HG03159 (cell line): ENCODE data around the gene ROR2.

Experiments
- ATAC-seq: cut with Tn5 transposase; IDR thresholded peaks from one replicate; pipeline ENCODE4 v1.9.1; 2021; ENCODE audit warnings: mild to moderate bottlenecking, moderate library complexity; ENCODE audit not compliant: unreplicated experiment

ROR2 gene

DNA sequence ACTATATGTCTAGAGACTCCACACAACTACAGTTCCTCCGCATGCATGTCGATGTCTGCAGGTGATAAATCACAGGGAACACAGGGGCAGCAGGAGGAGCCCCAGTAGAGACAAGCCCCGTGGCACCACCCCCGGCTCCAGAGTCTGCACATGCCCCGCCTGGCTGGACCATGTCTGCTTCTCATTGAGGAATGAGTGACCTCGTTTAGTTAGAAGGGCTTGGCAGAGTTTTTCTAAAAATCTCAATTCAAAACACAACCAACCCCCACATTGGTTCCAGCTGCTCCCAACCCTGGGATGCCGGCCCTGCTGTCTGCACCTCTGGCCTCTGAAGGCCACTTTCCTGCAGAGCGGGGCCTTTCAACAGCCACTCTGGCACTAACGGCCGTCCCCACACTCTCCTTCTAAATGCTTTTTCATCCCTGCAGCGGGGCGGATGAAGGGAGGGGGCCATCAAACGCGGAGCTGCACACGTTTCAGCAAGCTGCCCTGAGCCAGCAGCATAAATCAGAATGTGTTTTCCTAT lies 106.3 kb downstream of the ROR2 start:
- ATAC-seq = no peak

DNA sequence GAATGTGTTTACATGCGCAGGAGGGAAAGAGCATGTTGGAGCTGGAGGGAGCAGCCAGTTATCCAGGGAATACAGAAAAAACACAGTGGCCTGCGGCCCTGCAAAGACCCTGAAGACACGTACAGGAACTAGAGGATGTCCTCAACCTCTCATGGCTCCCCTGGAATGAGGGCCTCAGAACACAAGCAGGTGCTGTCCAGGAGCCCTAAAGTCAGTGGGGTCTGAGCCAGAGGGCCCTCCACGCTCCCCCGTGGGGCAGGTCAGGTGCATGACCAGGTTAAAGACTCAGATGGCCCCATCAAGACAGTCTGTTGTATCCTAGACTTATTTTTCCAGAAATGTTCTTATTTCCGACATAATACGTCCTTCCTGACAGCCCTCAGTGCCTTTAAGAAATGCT lies 106.9 kb downstream of the ROR2 start:
- ATAC-seq = no peak

DNA sequence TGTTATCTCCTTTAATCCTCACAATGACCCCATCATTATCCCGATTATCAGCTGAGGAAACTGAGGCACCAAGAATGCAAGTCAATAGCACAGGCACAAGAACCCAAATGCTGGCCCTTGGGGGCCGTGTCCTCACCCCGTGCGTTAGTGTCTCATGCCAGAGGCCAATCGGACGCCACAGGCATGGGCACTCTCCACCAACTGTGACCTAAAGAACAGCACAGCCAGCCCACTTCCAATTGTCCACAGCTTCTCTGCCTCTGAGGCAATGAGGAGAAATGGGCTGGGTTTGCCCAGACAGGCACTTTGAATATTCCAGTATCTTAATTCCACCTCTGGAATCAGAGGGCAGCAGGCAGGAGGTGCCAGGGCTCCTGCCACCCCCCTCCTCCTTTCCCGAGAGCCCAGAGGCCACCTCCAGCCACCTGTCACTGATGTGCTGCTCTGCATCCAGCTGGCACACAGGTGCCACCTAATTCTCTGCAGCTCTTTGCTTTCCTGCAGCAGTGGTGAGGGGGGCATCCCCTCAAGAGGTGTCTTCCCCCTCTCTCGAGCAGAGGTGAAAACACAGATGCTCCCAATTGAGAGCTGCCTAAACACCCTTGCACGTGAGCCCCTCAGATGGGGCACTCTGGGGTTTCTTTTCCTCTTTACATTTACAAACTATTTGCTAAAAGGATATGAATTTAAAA lies 107.5 kb downstream of the ROR2 start:
- no peak for ATAC-seq

DNA sequence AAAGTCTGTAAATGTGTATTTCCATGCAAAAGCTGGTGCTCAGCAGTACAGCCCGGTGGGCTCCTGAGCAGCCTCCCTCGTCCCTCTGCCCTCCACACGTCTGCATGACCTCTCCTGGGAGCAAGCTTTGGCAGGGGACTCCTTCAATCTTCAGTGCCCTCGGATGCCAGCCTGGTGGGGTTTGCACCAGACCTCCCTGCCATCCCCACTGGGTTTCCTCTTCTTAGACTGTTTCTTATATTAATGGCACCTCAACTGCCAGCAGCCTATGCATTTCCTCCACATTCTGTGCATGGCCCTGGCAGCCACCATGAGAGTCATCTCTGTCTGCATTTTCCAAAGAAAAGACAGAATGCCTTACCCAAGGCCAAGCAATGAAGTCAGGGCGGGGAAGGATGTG lies 108.4 kb downstream of the ROR2 start:
- ATAC-seq = no peak

DNA sequence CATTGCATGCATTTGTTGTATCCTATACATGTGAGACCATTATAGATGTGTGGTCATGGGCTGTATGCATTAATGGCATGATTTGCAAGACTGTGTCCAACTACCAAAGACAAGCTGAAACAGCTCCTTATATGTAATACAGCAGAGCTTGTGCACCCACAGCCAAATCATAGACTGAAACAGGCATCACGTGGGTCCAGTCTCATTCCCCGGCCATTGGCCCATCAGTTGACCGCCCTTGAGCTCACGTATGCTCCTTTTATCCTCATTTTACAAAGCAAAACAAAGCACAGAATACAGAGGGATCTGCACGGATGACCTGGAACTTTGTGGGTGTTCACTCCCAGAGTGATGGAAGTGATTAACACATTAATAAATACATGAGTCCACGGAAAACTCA lies 109.1 kb downstream of the ROR2 start:
- ATAC-seq = no peak

DNA sequence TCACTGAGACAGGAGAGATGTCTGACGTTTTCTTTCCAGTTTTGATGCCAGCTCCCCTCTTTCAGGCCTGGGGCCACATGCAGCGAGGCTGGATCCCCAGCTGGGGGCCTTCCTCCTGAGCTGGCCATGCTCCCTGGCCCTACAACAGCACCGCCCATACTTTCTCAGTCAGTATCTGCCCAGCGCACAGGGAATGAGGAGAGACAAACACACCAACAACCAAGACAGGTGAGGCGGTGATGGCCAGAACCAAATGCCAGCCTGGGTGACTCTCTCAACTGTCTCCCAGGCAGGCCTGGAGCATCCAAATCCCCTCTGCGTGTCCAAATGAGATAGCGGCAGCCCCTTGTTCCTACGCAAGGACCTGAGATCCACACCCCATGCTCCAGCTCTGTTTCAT lies 109.6 kb downstream of the ROR2 start:
- ATAC-seq = no peak

DNA sequence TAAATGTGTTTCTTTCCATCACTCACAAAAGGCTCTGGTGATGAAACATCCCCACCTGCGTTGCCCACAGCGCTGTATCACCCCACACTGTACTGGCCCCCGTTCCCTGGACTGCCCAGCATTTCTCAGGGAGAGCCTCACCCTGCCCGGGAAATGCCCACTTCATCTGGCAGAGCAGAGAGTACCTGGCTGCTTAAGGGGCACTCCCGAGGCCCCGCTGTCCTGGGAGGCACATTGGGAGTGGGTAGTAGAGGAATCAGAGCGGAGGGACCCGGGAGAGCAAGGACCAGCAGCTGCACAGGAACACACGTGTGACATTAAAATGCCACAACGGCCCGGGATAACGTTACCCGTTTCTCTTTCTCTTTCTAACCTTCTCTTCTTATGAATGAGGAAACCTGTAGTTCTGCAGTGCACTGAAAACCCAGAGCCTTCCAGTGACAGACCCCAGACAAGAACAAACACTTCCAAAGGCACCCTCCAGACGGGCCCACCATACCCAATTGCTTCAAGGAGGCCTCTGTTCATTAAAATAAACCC lies 110.0 kb downstream of the ROR2 start:
- ATAC-seq = no peak

DNA sequence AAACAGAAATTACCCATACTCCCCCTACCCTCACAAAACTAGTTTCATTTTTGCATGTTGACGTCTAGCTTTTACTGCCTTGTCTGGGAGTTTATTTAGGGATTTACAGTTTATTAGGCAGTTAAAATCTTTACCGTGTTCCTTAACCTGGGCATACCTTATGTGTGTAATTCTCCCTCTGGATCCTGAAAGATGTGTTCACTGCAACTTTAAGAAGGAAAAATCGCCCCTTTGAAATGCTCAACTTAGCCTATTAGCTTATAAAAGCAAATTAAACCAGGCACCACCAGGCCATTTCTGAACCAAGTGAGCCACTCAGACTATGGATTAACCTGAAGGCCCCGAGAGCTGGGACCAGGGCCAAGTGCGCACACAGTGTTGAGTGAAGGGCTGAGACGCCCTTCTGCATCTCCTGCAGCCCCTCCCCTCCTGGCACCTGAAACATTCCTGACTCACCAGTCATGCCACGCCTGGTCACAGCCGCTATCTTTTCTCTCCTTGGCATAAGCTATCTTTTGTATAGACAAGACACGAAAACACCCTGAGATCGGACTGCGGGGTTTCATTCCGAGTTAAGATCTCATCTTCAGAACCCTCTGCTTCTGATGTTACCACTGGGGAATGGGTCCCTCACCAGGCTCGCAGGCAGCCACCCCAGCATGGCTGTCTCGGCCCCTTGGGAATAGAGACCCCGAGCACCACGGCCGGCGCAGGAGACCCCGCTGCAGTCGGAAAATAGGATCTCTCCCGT lies 111.9 kb downstream of the ROR2 start:
- no peak for ATAC-seq

DNA sequence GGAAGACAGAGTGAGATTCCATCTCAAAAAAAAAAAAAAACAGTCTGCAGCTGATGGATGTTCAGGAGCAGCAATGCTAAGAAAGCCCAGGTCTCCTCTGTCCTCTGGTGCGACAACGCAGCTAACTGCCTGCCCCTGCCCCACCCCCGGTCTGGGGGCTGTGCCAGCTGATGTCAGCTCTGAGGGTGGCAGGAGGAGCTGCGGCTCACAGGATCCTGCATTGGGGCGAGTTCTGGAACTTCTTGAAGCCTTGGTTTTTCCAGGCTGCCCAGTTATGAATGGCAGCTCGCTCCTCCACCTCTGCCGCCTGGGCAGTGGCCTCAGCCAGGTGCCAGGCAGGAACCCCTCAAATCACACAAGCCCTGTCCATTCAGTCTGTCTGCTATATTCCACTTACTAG lies 113.5 kb downstream of the ROR2 start:
- no peak for ATAC-seq

DNA sequence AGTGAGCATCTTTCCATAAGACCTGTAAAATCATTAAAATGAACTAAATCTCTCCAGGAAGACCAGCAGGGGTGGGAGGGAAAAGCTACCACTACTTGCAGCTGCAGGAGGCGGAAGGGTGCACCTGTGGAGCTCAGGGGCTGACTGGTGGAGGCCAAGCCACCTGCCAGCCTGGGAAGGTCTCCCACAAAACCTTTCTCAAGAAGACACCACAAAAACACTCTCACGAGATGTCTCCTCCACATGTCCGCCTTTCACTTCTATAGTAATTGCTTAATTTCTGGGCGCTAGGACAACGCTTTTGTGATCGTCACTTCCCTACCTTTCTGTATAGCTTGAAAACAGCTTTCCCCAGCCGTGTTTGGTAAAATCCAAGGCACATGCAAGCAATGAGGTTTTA lies 114.4 kb downstream of the ROR2 start:
- no peak for ATAC-seq

DNA sequence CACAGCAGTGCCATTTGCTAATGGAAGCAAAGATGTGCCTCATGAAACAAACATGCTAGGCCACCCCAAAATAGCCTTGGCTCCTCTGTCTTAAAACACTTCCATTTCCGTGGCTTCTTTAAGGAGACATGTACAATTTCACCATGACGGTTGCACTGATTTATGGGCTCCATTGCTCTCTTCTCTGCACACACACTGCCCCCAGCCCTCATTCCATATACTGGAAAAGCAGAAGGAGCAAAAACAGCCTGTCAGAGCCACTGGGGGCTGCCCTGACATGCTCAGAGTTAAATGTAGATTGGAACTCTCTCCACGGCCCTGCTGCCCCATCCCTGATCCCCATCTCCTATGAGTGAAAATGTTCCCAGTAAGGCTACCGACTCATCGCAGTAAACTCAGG lies 114.8 kb downstream of the ROR2 start:
- ATAC-seq = no peak

DNA sequence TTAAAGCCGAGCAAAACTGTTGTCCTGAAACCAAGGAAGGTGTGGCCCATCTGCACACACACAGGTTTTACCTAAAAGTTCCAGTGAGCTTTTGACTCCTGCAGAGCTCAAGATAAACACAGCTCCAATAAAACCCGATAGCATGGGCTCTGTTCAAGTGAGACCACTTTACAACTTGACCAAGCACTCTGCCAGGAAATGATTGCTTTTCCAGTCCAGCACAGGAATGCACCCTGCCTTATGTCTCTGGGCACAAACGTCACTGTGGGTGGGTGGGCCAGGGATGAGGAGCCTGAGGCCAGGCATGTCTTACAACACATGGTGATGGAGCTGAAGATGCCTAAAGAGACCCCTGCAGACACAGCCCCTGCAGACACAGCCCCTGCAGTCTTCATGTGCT lies 115.3 kb downstream of the ROR2 start:
- no peak for ATAC-seq

DNA sequence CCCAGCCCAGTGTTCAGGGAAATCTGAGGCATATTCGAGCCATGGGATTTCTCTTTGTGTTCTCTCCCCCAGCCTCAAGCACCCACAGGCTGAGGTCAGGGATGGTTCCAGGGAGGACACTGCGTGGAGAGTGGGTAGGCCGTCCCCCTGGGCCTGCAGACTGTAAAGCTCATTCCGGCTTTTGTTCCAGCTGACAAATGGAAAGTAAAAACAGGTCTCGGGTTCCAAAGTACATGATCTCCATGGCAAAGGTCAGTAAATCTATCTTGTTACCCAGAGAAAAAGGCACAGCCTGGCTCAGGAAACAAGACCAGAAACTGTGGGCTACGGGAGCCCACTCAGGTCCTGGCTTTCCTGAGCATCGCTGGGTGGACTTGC lies 116.2 kb downstream of the ROR2 start:
- ATAC-seq = no peak

DNA sequence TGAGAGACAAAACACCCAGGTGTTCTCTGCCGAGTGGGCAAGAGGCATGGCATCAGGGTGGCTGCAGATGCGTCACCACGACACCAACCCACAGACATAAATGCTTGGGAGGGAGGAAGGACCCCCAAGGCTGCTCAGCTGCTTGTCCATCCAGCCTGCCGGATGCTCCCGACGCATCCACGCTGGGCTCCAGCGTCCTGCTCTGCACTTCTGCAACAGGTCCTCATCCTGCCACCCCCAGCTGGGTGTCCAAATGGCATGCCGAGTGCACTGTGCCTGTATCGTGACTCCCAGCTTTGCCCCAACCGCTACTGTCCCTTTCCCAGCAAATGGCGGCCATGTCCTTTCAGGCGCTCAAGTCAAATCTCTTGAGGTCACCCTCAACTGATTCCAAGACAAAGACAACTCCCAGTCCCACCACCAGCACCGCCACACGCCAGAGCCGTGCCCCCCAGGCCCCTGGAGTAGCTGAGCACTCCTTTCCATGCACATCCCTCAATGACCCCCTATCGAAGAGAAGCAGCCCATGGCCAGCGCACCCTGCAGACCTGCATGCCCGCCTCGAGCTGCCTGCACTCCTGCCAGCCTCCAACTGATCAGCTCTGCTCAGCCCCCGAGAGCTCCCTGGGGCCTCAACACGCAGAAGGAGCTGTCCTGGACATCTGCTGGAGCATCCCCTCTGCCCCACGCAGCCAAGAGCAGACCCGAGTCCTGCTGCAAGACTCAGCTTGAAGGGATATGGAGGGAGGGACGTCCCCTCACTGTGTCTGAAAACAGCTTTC lies 116.7 kb downstream of the ROR2 start:
- no peak for ATAC-seq

DNA sequence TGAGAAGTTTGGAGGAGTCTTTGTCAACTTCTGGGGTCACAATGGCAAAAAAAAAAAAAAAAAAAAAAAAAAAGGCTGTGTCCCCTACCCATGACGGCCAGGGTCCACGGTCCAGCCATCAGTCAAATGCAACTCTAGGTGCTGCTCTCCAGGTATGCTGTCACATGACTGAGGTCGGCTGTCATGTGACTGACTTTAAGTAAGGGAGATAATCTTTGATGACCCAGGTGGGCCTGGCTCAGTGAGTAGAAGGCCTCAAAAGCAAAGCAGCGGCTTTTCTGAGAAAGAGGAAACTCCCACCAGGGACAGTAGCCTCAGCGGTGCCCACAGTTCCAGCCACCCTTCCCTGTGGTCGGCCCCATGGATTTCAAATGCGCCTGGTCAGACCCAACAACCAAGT lies 117.7 kb downstream of the ROR2 start:
- no peak for ATAC-seq

DNA sequence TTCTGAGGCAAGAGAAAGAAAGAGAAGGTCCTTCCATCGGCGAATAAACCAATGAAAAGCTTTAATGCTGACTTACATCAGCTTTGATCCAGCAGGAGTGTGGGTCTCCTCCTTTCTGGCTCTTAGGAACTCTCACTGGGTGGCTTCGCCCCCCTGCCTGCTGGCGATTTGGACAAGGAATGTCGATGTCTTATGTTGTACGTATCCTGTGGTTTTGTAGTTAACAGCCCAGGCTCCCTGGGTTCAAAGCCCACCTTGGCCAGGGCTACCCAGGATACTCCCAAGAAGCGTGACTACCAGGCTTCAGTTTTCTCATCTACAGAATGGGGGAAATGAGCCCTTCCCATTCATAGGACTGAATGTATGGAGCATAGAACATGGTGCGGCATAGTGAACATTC lies 124.2 kb downstream of the ROR2 start:
- no peak for ATAC-seq

DNA sequence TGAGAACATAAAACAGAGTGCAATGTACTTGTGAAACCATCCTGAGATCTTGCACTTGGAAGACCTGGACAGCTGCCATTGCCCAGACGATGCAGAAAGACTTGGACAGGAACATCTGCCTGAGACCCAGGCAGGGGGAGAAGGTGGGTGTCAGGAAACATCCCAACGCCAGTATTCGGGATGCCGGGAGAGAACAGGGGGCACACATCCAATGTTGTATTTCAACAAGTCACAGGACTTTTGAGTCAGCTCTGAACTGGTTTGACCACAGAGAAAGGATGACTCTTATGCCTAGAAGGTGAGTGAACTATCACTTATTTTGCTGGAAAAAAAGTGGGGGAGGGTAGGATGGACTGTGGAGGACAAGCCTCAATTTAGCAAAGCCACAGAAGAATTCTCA lies 124.6 kb downstream of the ROR2 start:
- ATAC-seq = no peak

DNA sequence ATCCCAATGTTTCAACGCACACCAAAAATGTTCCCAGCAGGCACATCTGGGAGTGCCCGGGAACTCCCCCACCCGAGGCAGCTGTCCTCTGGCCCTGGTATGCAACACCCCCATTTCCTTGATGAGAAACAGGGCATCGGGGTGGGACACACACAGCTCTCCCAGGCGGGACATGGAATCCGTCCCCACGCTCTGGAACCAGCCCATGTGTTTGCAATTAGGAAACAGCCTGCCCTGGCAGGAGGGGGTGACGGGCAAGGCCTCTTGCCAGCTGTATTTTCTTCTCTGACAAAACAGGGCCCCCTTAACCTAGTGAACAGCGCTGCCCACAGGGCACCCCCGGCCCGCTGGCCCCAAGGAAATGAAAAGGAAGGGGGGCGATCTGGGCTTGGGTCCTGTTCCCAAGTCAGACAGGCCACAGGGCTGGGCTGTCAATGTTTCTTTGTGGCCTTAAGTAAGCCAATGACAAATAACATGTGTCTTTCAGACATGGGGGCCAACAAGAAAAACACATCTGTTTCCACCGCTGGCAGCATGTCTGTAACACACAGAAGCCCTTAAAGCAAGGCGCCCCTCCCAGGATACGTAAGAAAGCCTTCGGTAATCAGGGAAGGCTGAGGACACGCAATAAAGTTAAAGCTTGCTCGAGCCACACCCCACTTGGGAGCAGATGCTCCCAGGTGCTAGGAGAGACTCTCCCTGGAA lies 125.3 kb downstream of the ROR2 start:
- ATAC-seq = no peak

DNA sequence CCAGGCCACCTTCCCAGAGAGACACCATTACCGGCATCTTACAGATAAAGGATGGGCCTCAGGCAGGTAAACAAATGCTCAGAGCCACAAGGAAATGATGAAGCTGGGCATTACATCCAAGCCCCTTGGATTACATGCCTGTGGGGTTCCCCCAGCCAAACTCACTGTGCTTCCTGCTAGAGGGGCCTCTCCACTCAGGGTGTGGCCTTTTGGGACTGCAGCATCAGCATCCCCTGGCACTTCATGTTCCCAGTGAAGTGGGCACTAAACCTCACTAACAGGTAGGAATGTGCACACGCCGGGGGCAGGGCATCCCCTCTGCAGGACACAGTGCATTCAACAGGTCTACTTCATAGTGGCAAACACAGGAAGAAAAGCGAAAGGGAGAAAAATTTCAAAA lies 125.9 kb downstream of the ROR2 start:
- ATAC-seq = no peak

DNA sequence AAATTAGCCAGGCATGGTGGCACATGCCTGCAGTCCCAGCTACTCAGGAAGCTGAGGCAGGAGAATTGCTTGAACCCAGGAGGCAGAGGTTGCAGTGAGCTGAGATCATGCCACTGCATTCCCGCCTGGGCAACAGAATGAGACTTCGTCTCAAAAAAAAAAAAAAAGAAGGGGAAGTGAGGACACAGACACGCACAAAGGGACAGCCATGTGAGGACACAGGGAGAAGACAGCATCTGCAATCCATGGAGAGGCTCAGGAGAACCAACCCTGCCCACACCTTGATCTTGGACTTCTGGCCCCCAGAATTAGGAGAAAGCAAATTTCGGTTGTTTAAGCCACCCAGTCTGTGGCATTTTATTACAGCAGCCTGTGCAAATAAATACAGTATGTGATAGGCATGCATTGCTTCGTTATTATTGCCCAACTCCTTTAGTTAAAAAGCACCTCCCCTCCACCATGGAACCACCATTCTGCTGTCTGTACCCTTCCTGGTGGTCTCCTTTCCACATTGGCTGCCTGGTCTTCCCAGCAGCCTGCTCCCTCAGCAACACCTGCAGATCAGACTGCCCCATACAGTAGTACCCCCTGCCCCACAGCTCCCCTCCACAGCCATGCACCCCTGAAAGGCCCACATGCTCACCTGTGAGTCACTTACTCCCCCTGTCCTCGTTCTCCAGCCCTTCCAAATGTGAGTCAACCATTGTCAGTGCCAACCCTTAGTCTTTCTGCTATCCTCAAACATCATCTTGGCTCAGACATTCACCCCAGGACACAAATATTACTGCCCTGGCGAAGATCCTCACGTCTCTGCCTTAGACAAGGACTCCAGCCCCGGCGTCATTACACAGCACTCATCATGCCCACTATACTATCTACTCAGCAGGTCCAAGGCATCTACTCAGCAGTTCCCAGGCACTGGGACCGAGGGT lies 128.8 kb downstream of the ROR2 start:
- ATAC-seq = no peak
